ENCODE data around the gene CBFA2T2.
A peak's percentile ranks its signal among the peaks of the same experiment; 100 is the strongest.

CBFA2T2 gene

GRCh38 chr20:33663161-33664084 lies 173.5 kb downstream of the CBFA2T2 start:
- POLR2A ChIA-PET = interaction anchor here (0.5 to 1.6 kb wide), 5 partner anchors 10 to 1125 kb away, joined by 3 to 12 read pairs (median 3); no protein-coding TSS in a partner anchor
- peak; percentile 91 for DNase-seq (ENCODE audit: extremely low spot score)
- TF ChIP-seq, protein P1, sequence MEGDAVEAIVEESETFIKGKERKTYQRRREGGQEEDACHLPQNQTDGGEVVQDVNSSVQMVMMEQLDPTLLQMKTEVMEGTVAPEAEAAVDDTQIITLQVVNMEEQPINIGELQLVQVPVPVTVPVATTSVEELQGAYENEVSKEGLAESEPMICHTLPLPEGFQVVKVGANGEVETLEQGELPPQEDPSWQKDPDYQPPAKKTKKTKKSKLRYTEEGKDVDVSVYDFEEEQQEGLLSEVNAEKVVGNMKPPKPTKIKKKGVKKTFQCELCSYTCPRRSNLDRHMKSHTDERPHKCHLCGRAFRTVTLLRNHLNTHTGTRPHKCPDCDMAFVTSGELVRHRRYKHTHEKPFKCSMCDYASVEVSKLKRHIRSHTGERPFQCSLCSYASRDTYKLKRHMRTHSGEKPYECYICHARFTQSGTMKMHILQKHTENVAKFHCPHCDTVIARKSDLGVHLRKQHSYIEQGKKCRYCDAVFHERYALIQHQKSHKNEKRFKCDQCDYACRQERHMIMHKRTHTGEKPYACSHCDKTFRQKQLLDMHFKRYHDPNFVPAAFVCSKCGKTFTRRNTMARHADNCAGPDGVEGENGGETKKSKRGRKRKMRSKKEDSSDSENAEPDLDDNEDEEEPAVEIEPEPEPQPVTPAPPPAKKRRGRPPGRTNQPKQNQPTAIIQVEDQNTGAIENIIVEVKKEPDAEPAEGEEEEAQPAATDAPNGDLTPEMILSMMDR (IDR thresholded peaks at IDR 0.05; ENCODE audit: control extremely low read depth, extremely low read depth, low read depth, missing control alignments) = no peak
- CTCF ChIA-PET = interaction anchor here (0.5 to 2.0 kb wide), 8 partner anchors 11 to 206 kb away, joined by 3 to 16 read pairs (median 4); no protein-coding TSS in a partner anchor

GRCh38 chr20:33664085-33664761 lies 174.3 kb downstream of the CBFA2T2 start:
- POLR2A ChIA-PET = interaction anchor here (0.5 to 1.6 kb wide), 6 partner anchors 10 to 1126 kb away, joined by 3 to 12 read pairs (median 4); partner anchors contain the start of gene NECAB3
- TF ChIP-seq, protein P1 (IDR thresholded peaks at IDR 0.05; ENCODE audit: control extremely low read depth, extremely low read depth, low read depth, missing control alignments) = no peak
- DNase-seq (ENCODE audit: extremely low spot score) = no peak
- CTCF ChIA-PET = interaction anchor here (1.2 to 5.6 kb wide), 7 partner anchors 11 to 207 kb away, joined by 3 to 61 read pairs (median 5); no protein-coding TSS in a partner anchor

DNA sequence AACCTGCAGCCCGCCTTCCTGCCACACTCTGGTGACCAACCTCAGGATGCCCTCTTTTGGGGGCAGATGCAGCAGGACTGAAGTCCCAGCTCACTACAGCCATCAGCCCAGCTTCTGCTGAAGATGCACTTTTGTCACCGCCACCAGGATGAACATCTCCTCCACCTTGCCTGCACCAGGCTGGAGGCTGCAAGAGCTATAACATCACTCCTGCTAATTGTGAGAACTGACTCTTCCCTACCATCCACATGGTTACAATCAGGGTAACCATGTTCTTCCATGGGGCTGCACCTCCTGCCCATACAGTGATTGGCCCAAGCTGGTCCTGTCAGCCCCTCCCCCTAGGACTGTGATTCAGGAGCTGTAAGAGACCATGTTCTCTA lies 174.9 kb downstream of the CBFA2T2 start:
- POLR2A ChIA-PET = interaction anchor here (0.6 to 0.9 kb wide), 2 partner anchors 9 to 204 kb away, joined by 3 to 6 read pairs; partner anchors contain the start of gene NECAB3
- TF ChIP-seq, protein P1 (IDR thresholded peaks at IDR 0.05; ENCODE audit: control extremely low read depth, extremely low read depth, low read depth, missing control alignments) = no peak
- no peak for DNase-seq (ENCODE audit: extremely low spot score)
- CTCF ChIA-PET = interaction anchor here (1.2 to 5.6 kb wide), 4 partner anchors 12 to 207 kb away, joined by 4 to 61 read pairs (median 5); no protein-coding TSS in a partner anchor

DNA sequence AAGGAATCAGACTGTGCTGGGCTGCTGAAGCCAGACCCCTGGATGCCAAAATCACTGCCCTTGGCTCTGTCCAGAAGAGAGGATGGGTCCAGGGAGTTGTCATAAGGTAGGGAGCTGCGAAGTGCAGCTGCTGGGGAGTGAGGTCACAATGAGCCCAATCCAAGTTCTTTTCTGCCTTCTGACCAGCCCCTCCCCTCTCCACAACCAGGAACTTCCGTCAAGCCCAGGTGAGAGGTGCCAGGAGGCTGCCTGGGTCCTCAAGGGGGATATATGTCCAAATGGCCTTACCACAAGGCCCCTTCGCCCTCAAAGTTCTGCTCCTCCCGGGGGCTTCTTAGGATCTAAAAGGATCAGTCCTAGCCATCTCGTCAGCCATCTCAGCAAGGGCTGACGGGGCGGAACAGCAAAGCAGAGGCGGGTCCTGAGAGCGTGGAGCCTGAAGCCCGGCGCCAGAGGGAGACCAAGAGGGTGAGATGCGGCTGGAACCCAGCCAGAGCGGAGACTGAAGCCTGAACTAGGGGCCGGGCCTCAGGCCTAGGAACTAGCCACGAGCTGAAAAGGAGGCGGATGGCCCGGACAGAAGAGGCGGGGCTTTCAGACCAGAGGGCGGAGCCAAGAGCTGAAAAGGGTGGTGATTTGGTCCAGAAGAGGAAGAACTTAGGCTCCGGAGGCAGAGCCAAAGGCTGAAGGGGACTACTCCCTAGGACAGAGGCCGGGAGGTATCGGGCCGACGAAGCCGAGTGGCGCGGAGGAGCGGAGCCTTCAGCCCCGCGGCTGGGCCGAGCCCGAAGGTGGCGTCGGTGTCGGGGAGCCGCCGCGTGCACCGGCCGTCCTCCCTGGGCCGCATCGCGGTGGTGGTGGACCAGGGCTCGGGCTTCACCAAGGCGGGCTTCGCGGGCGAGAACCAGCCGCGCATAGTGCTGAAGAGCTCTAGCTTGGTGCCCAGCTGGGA lies 176.7 kb downstream of the CBFA2T2 start, which contains the start of gene ACTL10:
Gene ACTL10 (plus strand): TSS at position 651 of the 952 bp plus-strand sequence. CDS start 555 bp downstream, outside the sequence.
- TF ChIP-seq, protein P1 (IDR thresholded peaks at IDR 0.05; ENCODE audit: control extremely low read depth, extremely low read depth, low read depth, missing control alignments) = peak; percentile 40
- ChIA-PET POLR2A (interaction anchor here (0.6 to 1.1 kb wide), 5 partner anchors 13 to 1919 kb away, joined by 3 to 11 read pairs (median 4); partner anchors contain the start of gene CBFA2T2), CTCF (interaction anchor here (0.8 to 5.6 kb wide), 17 partner anchors 9 to 268 kb away, joined by 3 to 61 read pairs (median 5); partner anchors contain the start of genes CBFA2T2 and CDK5RAP1)
- DNase-seq (ENCODE audit: extremely low spot score) = peak; percentile 94

DNA sequence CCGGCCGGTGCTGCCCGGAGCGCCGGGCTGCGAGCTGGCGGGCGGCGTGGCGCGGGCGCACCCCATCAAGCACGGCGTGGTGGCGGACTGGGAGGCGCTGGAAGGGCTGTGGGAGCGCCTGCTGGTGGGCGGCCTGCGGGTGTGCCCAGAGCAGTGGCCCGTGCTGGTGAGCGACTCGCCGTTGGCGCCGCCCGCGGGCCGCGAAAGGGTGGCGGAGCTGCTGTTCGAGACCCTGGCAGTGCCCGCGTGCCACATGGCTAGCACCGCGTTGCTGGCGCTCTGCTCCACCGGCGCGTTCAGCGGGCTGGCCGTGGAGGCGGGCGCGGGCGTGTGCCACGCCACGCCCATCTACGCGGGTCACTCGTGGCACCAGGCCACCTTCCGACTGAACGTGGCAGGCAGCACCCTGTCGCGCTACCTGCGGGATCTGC lies 177.4 kb downstream of the CBFA2T2 start:
- TF ChIP-seq, protein P1 (IDR thresholded peaks at IDR 0.05; ENCODE audit: control extremely low read depth, extremely low read depth, low read depth, missing control alignments) = no peak
- ChIA-PET CTCF (interaction anchor here (0.8 to 5.6 kb wide), 25 partner anchors 8 to 268 kb away, joined by 3 to 61 read pairs (median 4); partner anchors contain the start of genes CBFA2T2 and CDK5RAP1), POLR2A (interaction anchor here (0.6 to 1.1 kb wide), 4 partner anchors 13 to 1920 kb away, joined by 3 to 11 read pairs (median 4); no protein-coding TSS in a partner anchor)
- no peak for DNase-seq (ENCODE audit: extremely low spot score)

Data from GM10248 (cell line).